ENCODE measurements around the gene FASLG.

The FASLG gene

GRCh38 chr1:172647110-172647564 lies 11.8 kb upstream of the FASLG start:
- DNase-seq (ENCODE audit: low spot score), result no peak

GRCh38 chr1:172647987-172648386 lies 10.9 kb upstream of the FASLG start:
- DNase-seq (ENCODE audit: low spot score), result no peak

- DNase-seq (ENCODE audit: low spot score), result no peak
These were observed 8.3 kb upstream of the FASLG start for GRCh38 chr1:172650474-172651193.

GRCh38 chr1:172653015-172653709 lies 5.7 kb upstream of the FASLG start:
- DNase-seq (ENCODE audit: low spot score), result no peak

- DNase-seq (ENCODE audit: low spot score), result peak; percentile 47
These were observed 4.4 kb upstream of the FASLG start for GRCh38 chr1:172654535-172654934.

GRCh38 chr1:172656576-172656975 lies 2.3 kb upstream of the FASLG start:
- no peak for DNase-seq (ENCODE audit: low spot score)

- no peak for DNase-seq (ENCODE audit: low spot score)
These were observed 1.3 kb upstream of the FASLG start for GRCh38 chr1:172657586-172657985.

DNA sequence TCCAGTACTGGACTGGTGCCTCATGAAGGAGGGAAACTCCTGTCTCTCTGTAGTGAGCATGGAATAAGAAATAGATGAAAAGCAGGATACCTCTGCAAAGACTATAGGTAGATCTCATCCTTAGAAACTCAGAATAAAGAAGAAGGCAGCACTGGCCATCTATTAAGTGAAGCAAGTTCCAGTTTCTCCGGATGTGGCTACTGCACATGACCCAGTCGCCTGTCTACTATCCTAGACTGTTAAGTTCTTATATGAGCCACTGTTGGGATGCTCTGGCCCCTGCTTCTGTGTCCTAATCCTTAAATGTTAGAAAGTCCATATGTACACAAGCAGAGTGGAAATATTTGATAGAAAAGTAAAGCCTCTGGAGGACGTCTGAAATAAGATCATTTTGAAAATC lies 2.2 kb downstream of the FASLG start:
- DNase-seq (ENCODE audit: low spot score), result no peak

- DNase-seq (ENCODE audit: low spot score), result peak; percentile 65
These were observed 3.7 kb downstream of the FASLG start for GRCh38 chr1:172662464-172663109.

DNA sequence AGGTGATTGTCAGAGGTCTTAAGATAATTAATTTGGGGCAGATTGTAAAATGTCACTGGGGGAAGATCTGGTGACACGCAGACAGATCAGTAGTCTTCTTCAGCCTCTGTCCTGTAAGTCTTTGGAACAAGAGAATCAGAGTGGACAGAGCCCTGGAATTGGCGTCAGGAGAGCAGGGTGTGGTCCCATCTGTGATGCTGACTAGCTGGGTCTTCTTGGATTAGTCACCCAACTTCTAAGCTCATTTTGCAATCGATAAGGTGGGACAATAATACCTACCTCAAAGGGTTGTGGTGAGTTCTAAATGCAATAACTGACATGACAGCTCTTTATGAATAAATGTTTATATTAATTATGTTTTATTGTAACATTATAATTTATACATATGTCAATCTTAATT lies 4.8 kb downstream of the FASLG start:
- no peak for DNase-seq (ENCODE audit: low spot score)

GRCh38 chr1:172668097-172668496 lies 9.2 kb downstream of the FASLG start:
- DNase-seq (ENCODE audit: low spot score), result no peak

GRCh38 chr1:172669011-172669410 lies 10.1 kb downstream of the FASLG start:
- no peak for DNase-seq (ENCODE audit: low spot score)

DNA sequence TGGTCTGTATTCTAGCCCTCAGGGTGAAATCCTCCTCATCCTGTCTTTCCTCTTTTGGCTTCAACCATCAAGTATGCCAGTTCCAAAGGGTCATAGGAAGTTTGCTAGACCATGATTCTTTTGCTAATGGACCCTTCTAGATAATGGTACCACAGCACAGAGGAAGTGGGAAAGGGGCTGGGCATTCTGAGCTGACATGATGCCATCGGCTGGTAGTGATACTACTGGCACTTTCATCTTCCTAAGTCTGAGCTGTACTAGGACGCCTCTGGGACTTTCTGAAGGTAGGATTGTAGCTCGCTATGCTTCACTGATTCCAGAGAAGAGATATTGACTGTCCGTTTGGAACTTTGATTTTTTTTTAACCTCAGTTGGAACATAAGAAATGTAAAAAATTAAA lies 11.4 kb downstream of the FASLG start:
- DNase-seq (ENCODE audit: low spot score), result no peak

DNA sequence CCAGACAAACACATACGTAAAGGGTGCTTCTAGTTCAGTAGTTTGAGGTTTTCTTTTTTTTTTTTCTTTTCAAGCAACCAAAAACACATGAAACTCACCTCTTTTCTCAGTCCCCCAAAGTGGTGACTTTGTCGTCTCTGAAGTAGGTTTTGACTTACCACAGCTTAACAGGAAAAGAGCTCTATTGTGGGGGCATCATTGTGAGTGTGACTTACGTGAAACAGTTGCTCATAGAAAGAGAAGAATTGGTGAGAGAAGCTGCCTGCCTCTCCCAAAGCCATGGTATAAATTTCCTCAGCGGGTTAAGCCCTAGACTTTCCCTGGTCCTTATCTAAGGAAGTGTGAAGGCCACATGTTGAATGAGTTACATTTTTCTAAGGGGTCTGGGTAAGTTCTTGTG lies 11.9 kb downstream of the FASLG start:
- no peak for DNase-seq (ENCODE audit: low spot score)

GRCh38 chr1:172671591-172671990 lies 12.7 kb downstream of the FASLG start:
- no peak for DNase-seq (ENCODE audit: low spot score)

DNA sequence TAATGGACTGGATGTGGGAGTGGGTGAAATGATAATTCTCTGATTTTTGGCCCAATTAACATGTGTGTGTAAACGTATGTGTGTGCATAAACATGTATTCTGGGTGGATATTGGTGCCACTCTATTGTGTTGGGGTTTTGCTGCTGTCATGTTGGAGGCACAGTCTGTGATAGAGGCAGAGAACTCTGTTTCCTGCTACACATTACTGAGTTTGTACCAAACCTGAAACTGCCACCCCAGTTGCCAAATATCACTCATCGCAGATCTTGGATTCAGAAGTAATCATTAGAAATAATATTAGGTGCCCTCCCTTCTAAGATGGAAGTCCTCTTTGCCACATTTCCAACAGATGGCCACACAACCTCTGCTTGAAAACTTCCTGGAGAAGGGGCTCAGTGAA lies 13.8 kb downstream of the FASLG start:
- DNase-seq (ENCODE audit: low spot score), result no peak

DNA sequence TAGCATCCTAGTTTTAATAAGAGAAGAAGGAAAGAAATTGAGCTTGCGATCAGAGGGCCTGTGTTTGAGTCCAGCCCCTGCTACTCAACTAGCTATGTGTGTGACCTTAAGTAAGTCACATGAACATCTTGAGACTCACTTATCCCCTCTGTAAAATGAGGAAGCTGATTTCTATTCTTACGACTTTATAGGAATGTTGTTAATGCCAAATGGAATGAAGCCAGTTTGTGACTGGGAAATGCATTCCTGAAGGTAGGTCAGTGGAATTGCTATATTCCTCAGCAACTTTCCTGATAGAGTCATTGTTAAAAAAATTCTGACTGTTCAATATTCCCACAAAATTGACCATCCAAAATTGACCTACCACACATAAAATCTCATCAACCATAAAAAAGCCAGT lies 14.9 kb downstream of the FASLG start:
- no peak for DNase-seq (ENCODE audit: low spot score)

DNA sequence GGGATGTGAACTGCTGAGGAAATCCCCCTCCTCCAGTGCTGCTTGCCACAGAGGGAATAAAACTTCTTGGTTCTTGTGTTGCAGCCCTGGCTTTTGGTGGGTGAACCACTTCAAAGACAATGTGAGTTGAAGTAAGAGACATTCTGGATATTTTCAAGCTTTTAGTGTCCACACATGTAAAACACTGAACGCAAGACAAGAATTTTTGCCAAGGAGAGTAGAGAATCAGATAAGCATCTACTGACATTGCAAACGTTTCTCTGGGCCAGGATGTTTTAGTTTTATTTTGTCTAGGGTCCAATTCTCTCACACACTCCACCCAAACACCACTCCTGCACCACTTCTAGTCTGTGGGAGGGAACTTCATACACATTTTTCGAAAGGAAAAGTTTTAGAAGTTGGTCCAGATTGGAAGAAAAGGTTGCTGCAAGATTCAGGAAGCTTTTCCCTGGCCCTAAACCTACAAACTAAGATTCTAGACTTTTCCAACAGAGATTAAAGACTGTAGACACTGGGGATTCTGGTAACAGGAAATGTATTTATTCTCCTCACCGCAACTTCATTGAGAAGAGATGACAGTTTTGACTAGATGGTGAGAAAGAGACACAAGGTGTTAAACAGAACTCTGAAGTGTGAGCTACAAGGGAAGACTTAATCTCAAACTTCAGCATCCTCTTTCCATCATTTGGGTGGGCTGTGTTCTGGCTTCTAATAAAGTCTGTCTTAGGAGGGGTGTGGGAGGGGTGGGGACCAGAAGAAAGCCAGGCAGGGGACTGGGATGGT lies 16.1 kb downstream of the FASLG start:
- no peak for DNase-seq (ENCODE audit: low spot score)

- DNase-seq (ENCODE audit: low spot score), result no peak
These were observed 20.3 kb downstream of the FASLG start for GRCh38 chr1:172679000-172679772.

DNA sequence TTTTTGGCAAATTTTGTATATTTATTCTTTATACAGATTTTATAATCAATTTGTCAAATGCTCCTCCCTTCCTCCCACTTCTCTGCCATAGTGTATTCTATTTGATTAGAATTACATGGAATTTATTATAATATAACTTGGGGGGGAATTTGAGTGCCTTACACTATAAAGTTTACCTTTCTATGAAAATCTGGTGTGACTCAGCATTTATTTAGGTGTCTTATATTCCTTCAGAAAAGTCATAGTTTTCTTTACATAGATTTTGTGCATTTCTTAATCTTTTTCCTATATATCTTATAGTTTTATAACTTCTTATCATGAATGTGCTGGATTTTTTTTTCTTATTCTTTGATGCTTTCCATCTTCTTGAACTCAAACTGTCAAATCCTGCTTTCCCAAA lies 21.3 kb downstream of the FASLG start:
- no peak for DNase-seq (ENCODE audit: low spot score)

DNA sequence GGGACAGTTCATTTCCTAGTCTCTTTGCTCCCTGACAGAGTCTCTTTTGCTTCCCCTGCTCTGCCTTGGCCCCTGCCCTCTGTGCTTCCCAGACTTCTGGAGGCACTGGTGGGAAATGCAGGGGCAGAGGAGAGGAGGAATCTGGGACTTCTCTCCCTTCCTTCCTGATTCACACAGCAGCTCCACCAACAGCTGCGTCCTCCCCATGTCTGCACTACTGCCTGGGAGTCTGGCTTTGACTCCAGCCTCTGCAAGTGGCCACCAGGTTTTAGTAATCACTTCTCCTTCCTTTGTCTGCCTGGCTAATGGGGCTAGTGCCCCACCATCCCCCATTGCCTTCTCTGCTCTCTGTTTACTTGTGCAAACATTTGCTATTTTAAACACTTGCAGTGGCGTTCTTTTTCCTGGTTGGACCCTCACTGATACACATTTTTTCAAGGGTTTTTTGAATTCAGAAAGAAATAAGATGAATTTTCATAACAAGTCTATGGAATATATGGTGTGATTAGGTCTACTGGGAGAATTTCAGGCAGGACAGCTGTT lies 21.9 kb downstream of the FASLG start:
- no peak for DNase-seq (ENCODE audit: low spot score)

Measured in kidney capillary endothelial cell (primary cell).